GM12891 (cell line): ENCODE results near the gene GSTP1.
A peak's percentile ranks its signal among the peaks of the same experiment; 100 is the strongest.
"Not testable (repeated sequence)": the region's sequence is repeated elsewhere in the genome, so short reads cannot be mapped to it uniquely, and the experiment has no call there.

Source experiments
- DNase-seq: peaks from one replicate; pipeline ENCODE4 v3.0.0; 2011; ENCODE audit warnings: low spot score; ENCODE audit not compliant: insufficient read length
- FAIRE-seq: peaks from 2 replicates; lab custom pipeline; 2011; peaks lifted over from hg19 to GRCh38; lab: Jason Lieb, UNC
- PAX5 ChIP-seq: IDR thresholded peaks from 2 replicates; pipeline ENCODE4 v1.6.1; 2011; ENCODE audit warnings: low read length, moderate library complexity, mild to moderate bottlenecking; ENCODE audit not compliant: insufficient read depth, severe bottlenecking
- POLR2A ChIP-seq: IDR thresholded peaks from 2 replicates; pipeline ENCODE4 v1.6.1; 2011; ENCODE audit warnings: low read depth, low read length, control low read depth
- POLR2AphosphoS5 ChIP-seq: IDR thresholded peaks from 2 replicates; pipeline ENCODE4 v1.6.1; 2011; ENCODE audit warnings: low read depth, low read length, control low read depth
- POU2F2 ChIP-seq: IDR thresholded peaks from 2 replicates; pipeline ENCODE4 v1.6.1; 2011; ENCODE audit warnings: low read depth, mild to moderate bottlenecking, control low read depth, low read length, moderate library complexity
- SPI1 ChIP-seq: IDR thresholded peaks from 2 replicates; pipeline ENCODE4 v1.6.1; 2011; ENCODE audit warnings: low read depth, low read length, control low read depth
- TAF1 ChIP-seq: IDR thresholded peaks from 2 replicates; pipeline ENCODE4 v1.6.1; 2011; ENCODE audit warnings: low read depth, low read length, control low read depth

Gene GSTP1

DNA sequence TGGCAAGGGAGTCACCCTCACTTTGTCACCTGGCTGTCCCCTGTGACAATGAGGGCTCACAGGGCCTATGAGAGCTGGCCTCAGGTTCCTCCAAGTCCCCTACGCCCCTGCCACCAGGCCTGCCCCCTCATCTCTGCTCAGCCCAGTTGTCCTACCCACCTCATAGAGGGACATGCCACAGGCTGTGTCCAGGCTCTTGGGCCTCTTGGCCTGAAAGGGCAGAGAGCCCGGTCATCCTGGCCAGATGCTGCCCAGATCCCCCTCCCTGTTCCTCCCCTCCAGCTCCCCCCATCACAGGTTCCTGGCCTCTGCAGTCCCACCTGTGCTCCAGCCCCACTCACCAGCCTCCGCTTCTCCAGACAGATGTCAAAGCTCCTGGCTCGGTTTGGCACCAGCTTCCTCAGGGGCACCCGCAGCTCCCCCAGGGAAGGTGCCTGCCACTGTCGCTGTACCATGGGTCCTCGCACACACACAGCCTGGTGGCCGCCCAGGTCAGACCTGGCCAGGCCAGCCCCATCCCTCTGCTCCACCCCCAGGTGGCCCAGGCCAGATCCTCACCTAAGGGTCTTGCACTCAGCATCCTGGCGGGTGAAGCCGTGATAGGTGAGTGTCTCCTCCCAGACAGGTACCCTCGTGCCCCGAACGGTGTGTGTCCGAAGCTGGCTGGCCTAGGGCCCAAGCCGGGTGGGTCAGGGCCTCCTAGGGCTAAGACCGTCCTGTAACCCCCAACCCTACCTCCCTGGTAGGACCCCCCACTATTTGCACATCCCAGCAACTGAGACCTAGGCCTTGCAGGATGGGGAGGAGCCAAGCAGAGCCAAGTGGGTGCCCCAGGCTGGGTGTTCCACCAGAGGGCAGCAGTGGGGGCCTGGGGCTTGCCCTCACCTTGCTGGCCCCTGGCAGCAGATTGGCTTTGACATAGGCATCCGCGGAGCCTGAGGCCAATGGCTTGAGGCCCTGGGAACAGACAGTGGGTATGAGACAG is 31.4 kb downstream of the GSTP1 start:
- DNase-seq (no peak), FAIRE-seq (no peak)
- no peak for TF ChIP-seq POU2F2
- no peak for TF ChIP-seq PAX5
- TF ChIP-seq TAF1 = no peak
- no peak for TF ChIP-seq SPI1
- TF ChIP-seq POLR2AphosphoS5 = no peak
- no peak for TF ChIP-seq POLR2A

DNA sequence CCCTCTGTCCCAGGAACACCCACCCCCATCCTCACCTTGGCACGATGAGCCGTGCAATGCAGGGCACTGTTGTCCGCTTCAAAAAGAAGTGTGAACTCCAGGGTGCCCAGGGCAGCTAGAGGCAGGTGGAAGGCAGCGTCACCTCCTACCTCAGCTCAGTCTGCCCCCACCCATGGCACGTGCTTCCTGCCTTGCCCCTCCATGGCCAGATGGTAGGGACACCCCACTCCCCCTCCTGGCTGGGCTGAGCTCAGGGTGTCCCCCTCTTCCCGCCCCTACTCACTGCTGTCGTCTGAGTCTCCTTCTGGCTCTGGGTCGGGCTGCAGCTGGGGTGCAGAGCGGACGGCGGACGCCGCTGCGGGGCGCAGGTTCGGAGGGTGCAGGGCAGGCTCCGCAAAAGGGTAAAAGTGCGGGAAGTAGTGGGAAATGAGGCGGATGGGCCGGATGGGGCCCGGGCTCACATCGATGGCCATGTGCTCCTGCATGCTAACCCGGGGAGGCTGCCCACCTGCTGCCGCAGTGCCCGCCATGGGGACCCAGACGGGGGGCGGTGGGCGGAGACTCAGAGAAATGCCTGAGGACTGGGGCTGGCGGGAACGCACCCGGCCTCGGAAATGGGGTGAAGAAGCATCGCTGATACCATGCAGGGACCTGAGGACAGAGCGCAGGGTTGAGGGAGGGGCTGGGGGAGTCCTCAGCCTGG is 32.3 kb downstream of the GSTP1 start:
- DNase-seq (no peak), FAIRE-seq (peak; percentile 83)
- TF ChIP-seq POLR2A = no peak
- no peak for TF ChIP-seq POLR2AphosphoS5
- TF ChIP-seq POU2F2 = no peak
- no peak for TF ChIP-seq PAX5
- TF ChIP-seq SPI1 = no peak
- TF ChIP-seq TAF1 = no peak

DNA sequence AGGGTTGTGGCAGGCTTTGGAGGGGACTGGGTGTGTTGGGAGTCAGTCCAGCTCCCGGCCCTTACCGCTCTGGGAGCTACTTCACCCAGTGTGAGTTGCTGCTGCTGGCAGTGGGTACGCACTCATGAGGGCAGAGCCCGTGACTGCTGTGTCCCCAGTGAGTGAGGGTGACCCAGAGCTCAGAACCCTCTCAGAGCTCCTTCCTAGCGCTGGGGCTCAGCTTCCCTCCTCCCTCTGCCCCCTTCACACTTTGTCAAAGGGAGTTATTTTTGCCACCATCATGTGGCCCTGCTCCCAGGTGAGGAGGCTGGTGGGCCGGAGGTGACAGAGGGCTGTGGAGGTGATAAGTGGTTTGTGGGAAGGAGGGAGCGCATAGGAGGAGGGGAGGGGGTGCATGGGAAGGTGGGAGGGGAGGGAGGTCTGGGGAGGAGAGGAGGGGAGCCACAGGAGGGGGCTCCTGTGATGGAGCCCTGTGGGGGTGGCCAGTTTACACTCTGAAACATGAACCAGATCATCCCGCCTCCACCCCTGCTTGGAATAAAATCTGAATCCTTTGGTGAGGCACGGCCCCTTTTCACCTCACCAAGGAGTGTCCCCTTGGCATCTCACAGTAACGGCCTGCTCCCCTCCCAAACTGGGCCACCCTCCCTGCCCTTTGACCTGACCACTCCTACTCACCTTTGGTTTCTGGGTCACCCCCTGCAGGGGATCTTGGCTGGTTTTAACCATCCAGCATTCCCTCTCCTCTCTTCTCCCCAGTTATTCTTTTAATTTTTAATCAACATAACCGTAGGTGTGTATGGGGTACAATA is 33.0 kb downstream of the GSTP1 start:
- no peak for FAIRE-seq
- DNase-seq = no peak
- no peak for TF ChIP-seq POU2F2
- TF ChIP-seq SPI1 = no peak
- no peak for TF ChIP-seq PAX5
- no peak for TF ChIP-seq POLR2AphosphoS5
- TF ChIP-seq TAF1 = no peak
- no peak for TF ChIP-seq POLR2A

DNA sequence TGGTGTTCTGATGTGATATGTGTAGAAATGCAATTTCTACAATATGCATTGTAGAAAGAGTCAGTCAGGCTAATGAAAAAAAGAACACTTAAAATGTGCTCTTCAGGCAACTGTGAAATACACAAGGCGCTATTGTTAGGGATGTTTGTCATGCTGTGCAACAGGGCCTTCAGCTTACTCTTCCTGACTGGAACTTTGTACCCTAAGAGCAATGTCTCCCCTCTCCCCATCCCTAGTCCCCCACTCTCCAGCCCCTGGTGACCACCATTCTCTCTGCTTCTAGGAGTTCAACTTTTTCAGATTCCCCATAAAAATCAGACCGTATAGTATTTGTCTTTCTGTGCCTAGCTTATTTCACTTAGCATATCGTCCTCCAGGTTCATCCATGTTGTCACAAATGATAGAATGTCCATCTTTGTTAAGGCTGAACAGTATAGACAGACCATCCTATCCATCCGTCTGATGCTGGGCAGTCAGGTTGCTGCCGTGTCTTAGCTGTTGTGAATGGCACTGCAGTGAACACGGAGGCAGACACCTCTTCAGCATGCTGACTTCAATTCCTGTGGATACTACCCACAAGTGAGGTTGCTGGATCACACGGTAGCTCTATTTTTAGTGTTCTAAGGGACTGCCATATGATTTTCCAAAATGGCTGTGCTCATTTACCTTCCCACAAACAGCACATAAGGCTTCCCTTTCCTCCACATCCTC is 33.8 kb downstream of the GSTP1 start:
- DNase-seq (no peak), FAIRE-seq (no peak)
- TF ChIP-seq PAX5 (no peak), SPI1 (no peak), POU2F2 (no peak), POLR2AphosphoS5 (no peak), POLR2A (no peak), TAF1 (no peak)

DNA sequence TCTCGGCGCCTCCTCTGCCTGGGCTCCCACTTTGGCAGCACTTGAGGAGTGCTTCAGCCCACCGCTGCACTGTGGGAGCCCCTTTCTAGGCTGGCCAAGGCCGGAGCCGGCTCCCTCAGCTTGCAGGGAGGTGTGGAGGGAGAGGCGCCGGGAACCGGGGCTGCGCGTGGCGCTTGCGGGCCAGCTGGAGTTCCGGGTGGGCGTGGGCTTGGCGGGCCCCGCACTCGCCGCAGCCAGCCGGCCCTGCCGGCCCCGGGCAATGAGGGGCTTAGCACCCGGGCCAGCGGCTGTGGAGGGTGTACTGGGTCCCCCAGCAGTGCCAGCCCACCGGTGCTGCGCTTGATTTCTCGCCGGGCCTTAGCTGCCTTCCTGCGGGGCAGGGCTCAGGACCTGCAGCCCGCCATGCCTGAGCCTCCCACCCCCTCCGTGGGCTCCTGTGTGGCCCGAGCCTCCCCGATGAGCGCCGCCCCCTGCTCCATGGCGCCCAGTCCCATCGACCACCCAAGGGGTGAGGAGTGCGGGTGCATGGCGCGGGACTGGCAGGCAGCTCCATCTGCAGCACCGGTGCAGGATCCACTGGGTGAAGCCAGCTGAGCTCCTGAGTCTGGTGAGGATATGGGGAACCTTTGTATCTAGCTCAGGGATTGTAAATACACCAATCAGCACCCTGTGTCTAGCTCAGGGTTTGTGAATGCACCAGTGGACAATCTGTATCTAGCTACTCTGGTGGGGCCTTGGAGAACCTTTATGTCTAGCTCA is 35.5 kb downstream of the GSTP1 start:
- not testable (repeated sequence) for DNase-seq, FAIRE-seq

DNA sequence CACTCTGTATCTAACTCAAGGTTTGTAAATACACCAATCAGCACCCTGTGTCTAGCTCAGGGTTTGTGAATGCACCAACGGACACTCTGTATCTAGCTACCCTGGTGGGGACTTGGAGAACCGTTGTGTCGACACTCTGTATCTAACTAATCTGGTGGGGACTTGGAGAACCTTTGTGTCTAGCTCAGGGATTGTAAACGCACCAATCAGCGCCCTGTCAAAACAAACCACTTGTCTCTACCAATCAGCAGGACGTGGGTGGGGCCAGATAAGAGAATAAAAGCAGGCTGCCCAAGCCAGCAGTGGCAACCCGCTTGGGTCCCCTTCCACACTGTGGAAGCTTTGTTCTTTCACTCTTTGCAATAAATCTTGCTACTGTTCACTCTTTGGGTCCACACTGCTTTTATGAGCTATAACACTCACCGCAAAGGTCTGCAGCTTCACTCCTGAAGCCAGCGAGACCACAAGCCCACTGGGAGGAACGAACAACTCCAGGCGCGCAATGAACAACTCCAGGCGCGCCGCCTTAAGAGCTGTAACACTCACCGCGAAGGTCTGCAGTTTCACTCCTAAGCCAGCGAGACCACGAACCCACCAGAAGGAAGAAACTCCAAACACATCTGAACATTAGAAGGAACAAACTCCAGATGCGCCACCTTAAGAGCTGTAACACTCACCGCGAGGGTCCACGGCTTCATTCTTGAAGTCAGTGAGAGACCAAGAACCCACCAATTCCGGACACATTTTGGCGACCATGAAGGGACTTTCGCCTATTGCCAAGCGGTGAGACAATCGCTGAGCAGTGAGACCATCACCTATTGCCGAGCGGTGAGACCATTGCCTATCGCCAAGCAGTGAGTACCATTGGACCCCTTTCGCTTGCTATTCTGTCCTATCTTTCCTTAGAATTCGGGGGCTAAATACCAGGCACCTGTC is 36.3 kb downstream of the GSTP1 start:
- FAIRE-seq, DNase-seq: not testable (repeated sequence)

DNA sequence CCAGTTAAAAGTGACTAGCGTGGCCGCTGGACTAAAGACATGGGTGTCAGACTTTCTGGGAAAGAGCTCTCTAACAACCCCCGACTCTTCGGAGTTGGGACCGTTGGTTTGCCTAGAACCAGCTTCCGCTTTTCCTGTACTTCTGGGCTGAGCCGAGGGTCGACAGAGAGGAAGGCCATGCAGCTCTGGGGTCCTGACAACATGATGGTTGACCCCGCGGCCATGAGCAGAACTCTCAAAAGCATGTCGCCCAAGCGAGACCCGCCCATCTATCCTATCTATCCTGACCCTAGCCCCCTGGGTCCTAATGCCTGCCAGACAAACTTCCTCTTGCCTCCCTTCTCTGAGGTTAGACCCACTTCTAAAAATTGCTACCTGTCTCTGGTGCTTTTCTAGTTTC is 37.0 kb downstream of the GSTP1 start:
- DNase-seq, FAIRE-seq: not testable (repeated sequence)

DNA sequence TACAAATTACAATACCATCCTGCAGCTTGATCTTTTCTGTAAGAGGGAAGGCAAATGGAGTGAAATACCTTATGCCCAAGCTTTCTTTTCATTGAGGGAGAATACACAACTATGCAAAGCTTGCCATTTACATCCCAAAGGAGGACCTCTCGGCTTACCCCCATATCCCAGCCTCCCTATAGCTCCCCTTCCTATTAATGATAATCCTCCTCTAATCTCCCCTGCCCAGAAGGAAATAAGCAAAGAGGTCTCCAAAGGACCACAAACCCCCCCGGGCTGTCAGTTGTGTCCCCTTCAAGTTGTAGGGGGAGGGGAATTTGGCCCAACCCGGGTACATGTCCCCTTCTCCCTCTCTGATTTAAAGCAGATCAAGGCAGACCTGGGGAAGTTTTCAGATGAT is 38.3 kb downstream of the GSTP1 start:
- not testable (repeated sequence) for FAIRE-seq, DNase-seq

DNA sequence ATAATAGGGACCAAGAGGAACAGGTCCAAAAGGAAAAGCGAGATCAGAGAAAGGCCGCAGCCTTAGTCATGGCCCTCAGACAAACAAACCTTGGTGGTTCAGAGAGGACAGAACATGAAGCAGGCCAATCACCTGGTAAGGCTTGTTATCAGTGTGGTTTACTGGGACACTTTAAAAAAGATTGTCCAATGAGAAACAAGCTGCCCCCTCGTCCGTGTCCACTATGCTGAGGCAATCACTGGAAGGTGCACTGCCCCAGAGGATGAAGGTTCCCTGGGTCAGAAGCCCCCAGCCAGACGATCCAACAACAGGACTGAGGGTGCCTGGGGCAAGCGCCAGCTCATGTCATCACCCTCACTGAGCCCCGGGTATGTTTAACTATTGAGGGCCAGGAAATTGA is 39.3 kb downstream of the GSTP1 start:
- not testable (repeated sequence) for DNase-seq, FAIRE-seq

DNA sequence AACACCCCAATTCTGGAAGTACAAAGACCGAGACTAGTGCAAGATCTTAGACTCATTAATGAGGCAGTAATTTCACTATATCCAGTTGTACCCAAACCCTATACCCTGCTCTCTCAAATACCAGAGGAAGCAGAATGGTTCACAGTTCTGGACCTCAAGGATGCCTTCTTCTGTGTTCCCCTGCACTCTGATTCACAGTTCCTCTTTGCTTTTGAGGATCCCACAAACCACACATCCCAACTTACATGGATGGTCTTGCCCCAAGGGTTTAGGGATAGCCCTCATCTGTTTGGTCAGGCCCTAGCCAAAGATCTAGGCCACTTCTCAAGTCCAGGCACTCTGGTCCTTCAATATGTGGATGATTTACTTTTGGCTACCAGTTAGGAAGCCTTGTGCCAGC is 40.2 kb downstream of the GSTP1 start:
- not testable (repeated sequence) for FAIRE-seq, DNase-seq

DNA sequence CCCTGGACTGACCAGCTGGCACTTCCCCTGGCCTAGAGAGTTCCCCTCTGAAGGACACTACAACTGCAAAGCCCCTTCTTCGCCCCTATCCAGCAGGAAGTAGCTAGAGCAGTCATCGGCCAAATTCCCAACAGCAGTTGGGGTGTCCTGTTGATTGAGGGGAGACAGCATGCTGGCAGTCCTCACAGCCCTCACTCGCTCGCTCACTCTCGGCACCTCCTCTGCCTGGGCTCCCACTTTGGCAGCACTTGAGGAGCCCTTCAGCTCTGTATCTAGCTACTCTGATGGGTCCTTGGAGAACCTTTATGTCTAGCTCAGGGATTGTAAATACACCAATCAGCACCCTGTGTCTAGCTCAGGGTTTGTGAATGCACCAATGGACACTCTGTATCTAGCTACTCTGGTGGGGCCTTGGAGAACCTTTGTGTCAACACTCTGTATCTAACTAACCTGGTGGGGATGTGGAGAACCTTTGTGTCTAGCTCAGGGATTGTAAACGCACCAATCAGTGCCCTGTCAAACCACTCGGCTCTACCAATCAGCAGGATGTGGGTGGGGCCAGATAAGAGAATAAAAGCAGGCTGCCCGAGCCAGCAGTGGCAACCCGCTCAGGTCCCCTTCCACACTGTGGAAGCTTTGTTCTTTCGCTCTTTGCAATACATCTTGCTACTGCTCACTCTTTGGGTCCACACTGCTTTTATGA is 42.7 kb downstream of the GSTP1 start:
- FAIRE-seq, DNase-seq: not testable (repeated sequence)
